Stimulated activated CD8-positive, alpha-beta memory T cell treated with anti-CD3 and anti-CD28 coated beads, Interleukin-4, amount 100 ng/mL, for 4 hours (primary cell): ENCODE data around the gene RPLP2.

Source experiments
- DNase-seq, 2 donors: peaks; one replicate each; pipeline ENCODE4 v3.0.0-alpha.2; 2020; ENCODE audit warnings: low read depth in 2 of 2, low spot score in 1 of 2

The RPLP2 gene

GRCh38 chr11:823441-824291, 13.9 kb downstream of the RPLP2 start:
- no peak for DNase-seq

- DNase-seq, result no peak
Measured at GRCh38 chr11:824292-824880, 14.6 kb downstream of the RPLP2 start.

GRCh38 chr11:824942-825341, 15.2 kb downstream of the RPLP2 start:
- DNase-seq, result no peak

DNA sequence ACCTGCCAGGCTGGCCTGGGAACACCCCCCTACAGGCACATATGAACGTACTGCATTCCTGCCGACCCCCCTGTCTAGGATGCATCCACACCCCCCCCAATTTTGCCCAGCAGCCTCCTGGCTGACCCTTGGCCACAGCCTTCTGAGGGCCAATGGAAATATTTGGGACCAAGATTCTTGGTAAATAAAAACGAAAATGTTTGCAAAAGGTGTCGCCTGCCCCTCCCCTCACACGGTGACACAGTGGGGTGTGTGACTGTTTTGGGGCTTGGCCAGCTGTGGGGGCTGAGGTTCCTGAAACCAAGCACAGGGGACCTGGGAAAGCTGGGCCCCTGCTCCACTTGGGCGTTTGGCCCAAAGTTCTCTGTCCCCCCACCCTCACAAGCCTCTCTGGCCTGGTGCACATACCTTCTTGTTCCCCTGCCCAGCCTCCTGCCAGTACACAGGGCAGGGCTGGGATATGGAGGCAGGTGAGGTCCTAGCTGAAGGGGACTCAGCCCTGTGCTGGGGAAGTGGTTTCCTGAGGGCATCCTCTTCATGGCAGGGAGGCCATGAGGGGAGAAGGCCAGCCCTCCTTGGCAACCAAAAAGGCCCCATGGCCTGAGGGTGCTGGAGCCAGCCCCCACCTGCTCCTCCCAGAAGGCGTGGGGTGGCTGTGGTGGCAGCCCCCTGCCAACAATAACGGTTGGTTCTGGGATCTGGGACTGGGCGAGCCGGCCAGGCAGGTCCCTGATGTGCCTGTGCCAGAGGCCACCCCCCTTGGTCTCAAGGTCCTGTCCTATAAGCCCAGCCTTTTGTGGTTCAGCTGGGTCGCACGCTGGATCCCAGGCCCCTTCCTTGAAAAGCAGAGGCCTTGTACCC, 15.8 kb downstream of the RPLP2 start:
- no peak for DNase-seq

DNA sequence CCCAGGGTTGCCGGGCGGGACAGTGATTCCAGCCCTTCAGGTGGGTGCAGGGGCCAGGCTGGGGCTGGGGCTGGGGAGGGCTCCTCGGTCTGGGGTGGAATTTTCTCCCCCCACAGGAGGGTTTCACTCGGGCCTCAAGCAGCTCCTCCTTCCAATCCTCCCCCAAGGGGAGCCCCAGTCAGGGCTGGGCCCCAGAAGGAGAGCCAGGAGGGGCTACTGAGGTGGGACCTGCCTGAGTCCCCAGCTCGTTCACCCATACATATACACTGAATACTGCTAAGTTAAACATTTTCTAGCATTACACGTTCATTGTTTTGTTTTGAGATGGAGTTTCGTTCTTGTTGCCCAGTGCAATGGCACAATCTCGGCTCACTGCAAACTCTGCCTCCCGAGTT, 16.5 kb downstream of the RPLP2 start:
- DNase-seq, result no peak

GRCh38 chr11:826836-827145, 17.0 kb downstream of the RPLP2 start:
- no peak for DNase-seq

DNA sequence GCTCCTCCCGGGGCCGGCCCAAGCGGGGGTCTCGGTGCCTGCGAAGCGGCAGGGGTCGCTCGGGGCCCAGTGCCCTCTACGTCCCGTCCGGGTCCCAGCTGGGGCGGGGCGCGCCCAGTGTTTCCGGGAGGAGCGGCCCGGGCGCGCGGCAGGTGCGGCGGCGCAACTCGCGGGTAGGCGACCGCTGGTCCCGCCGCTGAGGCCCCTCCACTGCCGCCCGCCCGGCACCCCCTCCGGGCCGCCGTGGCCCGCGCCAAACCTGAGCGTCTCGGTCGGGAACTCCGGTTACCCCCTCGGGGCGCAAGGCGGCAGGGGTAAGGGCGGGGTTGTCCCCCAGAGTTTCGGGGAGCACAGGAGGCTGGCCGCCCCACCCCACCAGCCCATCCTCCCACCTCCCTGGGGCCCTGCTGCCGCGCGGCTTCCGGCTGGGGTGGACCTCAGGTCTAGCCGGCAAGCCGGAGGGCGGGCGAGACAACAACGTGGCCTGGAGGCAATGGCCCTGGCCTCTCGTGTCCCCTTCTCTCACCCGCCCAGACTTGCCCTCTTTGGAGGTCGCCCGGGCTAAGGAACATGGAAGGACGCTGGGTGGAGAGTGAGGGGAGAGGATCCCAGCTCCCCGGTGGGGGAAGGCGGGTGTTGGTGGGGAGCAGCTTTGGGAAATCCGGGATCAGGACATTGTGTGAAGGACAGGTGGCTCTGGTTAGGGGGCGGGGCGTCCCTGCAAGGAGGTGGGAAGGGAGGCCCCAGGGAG, 17.6 kb downstream of the RPLP2 start:
- DNase-seq, result no peak

- no peak for DNase-seq
Measured at GRCh38 chr11:827897-828192, 18.1 kb downstream of the RPLP2 start, which contains the start of gene CRACR2B. CRACR2B (plus strand) TSS chr11:827919; CDS start chr11:828608, 689 bp downstream.

DNA sequence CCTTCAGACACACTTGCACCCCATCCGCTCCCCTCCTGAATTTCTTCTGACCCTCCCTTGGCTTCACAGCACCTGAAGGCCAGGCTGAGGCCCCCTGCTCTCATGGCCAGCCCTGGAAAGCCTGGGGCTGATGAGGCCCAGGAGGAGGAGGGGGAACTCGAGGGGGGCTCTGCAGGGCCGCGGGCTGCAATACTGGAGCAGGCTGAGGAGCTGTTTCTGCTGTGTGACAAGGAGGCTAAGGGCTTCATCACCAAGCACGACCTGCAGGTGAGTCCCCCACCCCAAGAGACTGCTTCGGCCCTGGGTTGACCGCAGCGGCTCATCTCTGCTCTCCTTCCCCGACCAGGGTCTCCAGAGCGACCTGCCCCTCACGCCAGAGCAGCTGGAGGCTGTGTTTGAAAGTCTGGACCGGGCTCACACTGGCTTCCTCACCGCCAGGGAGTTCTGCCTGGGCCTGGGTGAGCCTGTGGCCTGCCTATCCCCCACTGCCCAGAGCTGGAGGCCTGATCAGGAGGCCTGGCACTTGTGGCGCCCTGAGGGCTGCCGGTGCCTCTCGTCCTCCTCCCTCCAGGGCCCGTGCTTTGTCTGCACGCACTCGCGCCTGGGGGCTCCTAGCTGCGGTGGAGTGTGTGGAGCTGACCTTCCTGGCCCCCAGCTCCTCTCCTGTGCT, 18.9 kb downstream of the RPLP2 start:
- DNase-seq, result no peak

DNA sequence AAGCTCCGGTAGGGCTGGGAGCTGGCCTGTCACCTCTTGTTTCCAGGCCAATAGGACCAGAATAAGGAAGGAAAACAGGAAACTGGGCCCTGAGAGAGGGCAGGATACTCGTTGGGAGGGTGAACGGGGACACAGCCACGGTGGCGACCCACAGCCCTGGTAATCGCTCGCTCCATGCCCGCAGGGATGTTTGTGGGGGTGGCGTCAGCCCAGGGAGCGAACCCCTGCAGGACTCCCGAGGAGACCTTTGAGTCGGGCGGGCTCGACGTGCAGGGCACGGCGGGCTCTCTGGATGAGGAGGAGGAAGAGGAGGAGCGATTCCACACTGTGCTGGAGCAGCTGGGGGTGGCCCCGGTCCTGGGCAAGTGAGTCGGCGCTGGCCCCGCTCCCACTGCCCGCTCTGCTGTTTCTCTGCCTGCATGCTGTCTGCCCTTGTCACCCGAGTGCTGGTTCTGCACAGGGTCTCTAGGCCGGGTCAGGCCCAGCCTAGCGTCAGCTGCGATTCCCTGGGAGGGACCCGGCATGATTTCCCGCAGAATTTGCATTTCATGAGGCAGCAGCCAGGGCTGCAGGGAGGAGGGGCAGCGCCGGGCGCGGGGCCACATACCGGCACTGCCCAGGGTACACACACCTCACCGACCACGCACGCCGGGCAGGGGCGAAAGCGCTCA, 19.5 kb downstream of the RPLP2 start:
- no peak for DNase-seq

DNA sequence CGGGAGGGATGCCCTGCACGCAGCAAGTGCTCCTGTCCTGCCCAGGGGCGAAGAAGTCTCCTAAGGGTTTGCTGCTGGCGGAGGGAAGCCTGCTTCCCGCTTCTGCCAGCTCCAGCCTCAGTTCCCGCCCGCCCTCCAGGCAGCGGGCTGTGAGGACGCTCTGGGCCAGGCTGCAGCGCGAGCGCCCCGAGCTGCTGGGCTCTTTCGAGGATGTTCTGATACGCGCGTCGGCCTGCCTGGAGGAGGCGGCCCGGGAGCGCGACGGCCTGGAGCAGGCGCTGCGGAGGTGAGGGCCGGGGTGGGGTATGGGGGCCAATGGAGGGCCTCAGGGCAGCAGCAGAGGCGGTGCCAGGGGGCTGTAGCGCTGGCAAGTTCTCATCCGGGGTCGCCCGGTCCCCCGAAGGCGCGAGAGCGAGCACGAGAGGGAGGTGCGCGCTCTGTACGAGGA, 20.1 kb downstream of the RPLP2 start:
- no peak for DNase-seq

DNA sequence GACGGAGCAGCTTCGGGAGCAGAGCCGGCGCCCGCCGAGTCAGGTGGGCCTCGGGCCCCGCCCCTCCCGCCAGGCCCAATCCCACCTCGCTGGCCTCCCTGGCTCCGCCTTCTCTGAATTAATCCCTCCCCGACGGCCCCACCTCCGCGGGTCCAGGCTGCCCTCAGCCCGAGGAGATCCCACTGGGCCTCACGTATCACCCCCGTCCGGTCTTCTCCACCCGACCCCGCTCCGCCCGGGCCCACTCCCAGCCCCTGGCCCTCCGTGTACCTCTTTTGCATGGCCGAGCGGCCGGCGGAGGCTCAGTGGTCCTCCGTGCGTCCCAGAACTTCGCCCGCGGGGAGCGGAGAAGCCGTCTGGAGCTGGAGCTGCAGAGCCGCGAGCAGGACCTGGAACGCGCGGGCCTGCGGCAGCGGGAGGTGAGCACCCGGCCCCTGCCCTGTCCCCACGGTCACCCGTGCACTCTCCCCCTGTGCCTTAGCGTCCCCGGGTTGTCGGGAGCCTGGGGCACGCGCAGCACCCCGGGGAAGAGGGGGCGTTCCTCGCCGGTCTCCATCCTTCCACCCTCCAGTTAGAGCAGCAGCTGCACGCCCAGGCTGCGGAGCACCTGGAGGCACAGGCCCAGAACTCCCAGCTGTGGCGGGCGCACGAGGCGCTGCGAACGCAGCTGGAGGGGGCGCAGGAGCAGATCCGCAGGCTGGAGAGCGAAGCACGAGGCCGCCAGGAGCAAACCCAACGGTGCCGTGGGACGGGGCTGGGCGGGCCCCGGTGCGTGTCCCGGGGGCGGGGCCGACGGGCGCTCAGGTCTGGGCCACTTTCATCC, 20.7 kb downstream of the RPLP2 start:
- DNase-seq, result no peak

DNA sequence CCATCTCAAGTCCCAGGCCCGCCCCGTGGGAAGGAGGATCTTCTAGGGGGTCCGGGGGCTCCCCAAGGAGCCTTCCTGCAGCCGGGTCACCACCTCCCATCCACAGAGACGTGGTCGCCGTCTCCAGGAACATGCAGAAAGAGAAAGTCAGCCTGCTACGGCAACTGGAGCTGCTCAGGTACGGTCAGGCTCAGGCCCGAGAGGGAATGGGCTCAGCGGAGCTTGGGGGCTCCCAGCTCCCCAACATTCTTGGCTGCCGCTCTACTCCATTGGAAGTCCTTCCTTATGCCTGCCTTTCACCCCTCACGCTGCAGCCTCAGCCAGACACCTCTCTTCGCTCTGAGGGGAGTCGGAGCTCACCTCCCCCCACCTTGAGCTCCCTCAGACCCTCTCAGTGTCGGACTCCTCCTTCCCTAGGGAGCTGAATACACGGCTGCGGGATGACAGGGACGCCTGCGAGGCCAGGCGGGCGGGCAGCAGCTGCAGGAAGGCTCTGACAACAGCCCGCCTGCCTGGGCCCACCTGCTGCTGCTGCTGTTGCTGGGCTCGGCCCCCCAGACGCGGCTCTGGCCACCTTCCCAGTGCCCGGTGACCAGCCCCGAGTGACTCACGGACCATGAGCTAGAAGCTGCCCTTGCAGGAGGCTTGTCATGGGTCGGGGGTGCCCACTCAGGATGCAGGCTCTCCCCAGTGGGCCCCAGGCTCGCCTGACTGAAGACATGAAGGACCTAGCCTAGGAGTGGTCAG, 21.5 kb downstream of the RPLP2 start:
- DNase-seq, result no peak

GRCh38 chr11:831961-832528, 22.3 kb downstream of the RPLP2 start:
- DNase-seq, result no peak

DNA sequence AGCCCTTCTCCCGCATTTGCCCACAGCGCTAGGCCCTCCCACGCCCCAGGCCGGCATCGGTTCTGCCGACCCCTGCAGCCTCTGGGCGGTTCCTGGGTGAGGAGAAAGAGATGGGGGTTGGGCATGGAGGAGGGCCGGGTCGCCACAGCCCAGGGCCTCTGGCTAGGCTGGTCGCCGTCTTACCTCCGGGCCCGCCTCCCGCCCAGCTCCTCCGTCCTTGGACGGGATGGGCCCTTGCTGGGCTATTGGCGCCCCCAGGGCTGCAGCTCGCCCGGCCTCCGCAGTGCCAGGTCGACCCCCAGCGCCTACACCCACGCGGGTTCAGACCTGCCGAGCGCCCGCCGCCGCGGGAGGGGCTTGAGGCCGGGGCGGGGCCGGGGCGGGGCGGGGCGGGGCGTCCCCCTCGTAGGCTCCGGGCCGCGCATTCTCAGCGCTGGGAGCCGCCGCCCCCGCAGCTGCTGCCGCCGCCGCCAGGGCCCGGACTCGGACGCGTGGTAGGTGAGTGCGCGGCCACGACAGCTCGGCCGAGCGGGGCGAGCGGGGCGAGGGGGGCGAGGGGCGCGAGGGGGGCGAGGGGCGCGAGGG, 22.9 kb downstream of the RPLP2 start, which contains the start of gene CD151:
TSS of gene CD151 (plus strand) at position 424 of the 585 bp plus-strand sequence. CDS start 3,118 bp downstream, outside the sequence.
- no peak for DNase-seq

DNA sequence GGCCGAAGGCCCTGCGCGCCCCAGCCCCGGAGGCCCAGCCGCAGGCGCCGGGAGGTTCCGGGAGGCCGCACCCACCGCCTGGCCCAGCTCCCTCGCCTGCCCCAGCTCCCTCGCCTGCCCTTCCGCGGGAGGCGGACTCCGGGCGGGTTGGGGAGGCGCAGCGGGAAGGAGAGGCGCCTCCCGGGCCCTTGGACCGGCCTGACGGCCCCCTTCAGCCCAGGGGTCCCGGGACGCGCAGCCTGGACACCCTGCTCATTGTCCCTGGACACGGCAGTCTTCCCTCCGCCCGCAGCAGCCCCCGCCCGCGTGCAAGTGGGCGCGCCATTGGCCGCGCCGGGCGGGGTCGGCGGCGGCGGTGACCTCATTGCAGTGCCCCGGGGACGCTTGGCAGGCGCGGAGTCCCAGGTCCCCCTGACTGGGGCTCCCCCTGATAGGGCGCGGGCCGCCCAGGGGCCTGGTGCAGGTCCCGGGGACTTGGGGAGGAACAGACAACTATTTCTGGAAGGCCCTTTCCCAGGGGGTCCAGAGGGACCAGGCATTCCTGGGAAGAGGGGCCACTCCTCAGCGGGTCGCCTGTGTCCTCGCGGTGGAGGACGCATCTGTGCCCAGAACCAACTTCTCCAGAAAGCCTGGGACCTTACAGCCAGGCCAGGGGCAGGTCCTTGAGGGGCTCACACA, 23.5 kb downstream of the RPLP2 start:
- no peak for DNase-seq

GRCh38 chr11:833849-834311, 24.1 kb downstream of the RPLP2 start:
- no peak for DNase-seq
